H4 (cell line): ENCODE results near the gene TAMALIN. TPM values are rescaled to one million over a fixed set of nuclear protein-coding genes. Genes with fewer than 3 reads are reported as not detected.

ENCODE experiments used
- DNase-seq: peaks from one replicate; pipeline ENCODE4 v3.0.0-alpha.2; 2015; ENCODE audit warnings: low spot score
- total RNA-seq: library from RNA; depleted of rRNA; stranded (reverse); fragments of >200 nt; shearing (Covaris generic); gene quantifications from 2 replicates; pipeline ENCODE4 v1.2.3, GENCODE V29; 2014

TAMALIN gene
- total RNA-seq, 1 experiment from 2014 or later = 1.8 TPM

- no peak for DNase-seq
Measured at GRCh38 chr12:52013626-52014310, 7.0 kb downstream of the TAMALIN start.

GRCh38 chr12:52014567-52015530 lies 8.1 kb downstream of the TAMALIN start:
- DNase-seq = no peak

- DNase-seq = no peak
Measured at GRCh38 chr12:52015532-52016041, 8.8 kb downstream of the TAMALIN start.

DNA sequence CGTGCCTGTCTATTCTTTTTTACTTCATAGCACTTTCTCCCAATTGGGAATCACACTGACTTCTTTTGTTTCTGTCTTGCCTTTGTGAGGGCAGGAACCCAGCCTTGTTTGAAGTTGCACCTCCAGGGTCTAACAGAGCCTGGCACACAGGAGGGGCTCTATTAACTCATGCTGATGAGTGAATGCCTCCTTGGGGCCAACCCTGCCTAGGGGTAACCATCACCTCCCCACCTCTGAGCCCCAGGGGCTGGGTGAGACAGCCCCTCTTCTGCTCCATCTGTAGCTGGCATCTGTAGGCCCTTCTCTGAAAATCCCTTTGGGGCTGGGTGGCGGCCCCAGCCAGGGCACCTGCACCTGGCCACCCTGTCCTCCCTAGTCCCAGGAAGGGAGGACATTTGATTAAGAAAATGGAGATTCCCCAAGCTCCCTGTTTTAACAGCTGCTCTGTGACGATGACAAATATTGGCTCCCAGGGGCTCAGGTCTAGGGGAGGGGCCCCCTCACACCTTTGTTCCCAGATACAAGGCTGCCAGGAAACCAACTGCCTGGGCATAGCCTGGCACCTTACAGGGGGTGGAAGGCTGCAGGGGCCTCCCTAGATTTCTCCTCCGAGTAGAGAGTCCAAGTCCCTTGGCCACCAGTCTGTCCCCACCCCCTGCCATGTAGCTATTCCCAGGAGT lies 11.8 kb downstream of the TAMALIN start:
- DNase-seq = no peak

GRCh38 chr12:52019113-52019770 lies 12.5 kb downstream of the TAMALIN start:
- no peak for DNase-seq

- peak; percentile 39 for DNase-seq
Measured at GRCh38 chr12:52020539-52021336, 14.0 kb downstream of the TAMALIN start.

GRCh38 chr12:52022841-52023181 lies 16.1 kb downstream of the TAMALIN start:
- no peak for DNase-seq

- DNase-seq = peak; percentile 69
Measured at GRCh38 chr12:52023182-52023975, 16.6 kb downstream of the TAMALIN start.

GRCh38 chr12:52023976-52024688 lies 17.4 kb downstream of the TAMALIN start:
- no peak for DNase-seq

- no peak for DNase-seq
Measured at GRCh38 chr12:52024845-52025230, 18.1 kb downstream of the TAMALIN start.

DNA sequence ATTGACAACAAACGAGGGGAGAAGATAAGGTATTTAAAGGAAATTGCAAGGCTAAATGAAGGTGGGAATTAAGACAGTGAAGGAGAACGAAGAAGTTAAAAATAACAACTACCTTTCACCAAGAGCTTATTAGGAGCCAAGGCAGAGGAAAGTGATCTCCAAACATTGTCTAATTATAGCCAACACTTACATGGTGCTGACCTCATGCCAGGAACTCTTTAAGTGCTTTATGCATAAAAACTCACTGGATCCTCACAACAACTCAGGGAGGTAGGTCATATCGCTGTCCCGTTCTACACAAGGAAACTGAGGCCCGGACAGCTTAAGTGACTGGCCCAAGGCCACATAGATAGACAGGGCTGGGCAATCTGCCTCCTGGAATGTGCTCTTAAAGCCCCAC lies 19.5 kb downstream of the TAMALIN start:
- no peak for DNase-seq

GRCh38 chr12:52027085-52027843 lies 20.5 kb downstream of the TAMALIN start:
- no peak for DNase-seq

- peak; percentile 67 for DNase-seq
Measured at GRCh38 chr12:52029685-52030084, 22.9 kb downstream of the TAMALIN start.

GRCh38 chr12:52032446-52032803 lies 25.7 kb downstream of the TAMALIN start:
- peak; percentile 37 for DNase-seq

GRCh38 chr12:52032804-52033445 lies 26.2 kb downstream of the TAMALIN start:
- peak; percentile 97 for DNase-seq

DNA sequence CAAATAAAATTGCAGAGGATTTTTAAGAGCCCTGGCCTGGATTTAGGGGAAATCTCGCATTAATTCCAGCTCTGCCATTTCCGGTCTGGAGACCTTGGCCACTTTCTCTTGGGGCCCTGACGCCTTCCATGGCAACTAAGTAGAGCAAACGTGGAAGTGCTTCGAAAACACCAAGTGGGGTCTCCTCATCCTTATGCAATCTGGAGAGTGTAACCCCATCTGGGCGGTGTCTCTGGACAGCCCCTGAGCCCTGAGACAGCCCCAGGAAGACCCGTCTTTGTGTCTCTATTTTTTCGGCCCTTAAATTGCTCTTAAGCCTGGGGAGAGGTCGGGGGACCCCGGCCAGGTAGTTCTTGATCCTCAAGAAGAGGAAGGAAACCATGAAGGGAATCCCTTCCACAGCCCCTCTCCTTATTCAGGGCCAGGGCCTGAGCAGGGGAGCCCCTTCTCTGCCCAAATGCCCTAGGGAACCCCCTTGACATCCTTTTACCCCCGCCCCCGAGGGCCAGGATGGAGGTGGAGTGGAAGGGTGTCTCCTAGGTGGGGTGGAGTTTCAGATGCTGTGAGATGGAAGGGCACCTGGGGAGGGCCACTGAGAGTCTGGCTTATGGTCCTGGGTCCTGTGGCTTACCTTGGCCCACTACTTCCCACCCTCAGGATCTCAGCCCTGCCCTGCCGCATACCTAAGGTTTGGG lies 26.8 kb downstream of the TAMALIN start:
- no peak for DNase-seq

- DNase-seq = no peak
Measured at GRCh38 chr12:52035190-52035589, 28.4 kb downstream of the TAMALIN start.

- DNase-seq = no peak
Measured at GRCh38 chr12:52035926-52036325, 29.2 kb downstream of the TAMALIN start.
